Body of pancreas (tissue), 4 donors: ENCODE results near the gene RAMP3. TPM values are rescaled to one million over a fixed set of nuclear protein-coding genes. Genes with fewer than 3 reads are reported as not detected.

ENCODE experiments used
- ATAC-seq: fragments of 150-250 bp; one replicate; pipeline ENCODE4 v1.9.1; 2016
- DNase-seq, 4 donors: peaks; one replicate each; pipeline ENCODE4 v3.0.0-alpha.2; 2019
- H3K27ac ChIP-seq, 4 donors: fragments of 200-600 bp; sonication (generic); 1 replicate in 3 of 4; 2 replicates in 1 of 4; pipeline versions ENCODE4 v1.5.1 to v1.6.1; 2016 to 2019; ENCODE audit warnings: mild to moderate bottlenecking in 1 of 4, mixed read lengths in 1 of 4, moderate library complexity in 1 of 4
- H3K27me3 ChIP-seq, 2 donors: fragments of 200-600 bp; sonication (generic); one replicate each; pipeline ENCODE4 v1.6.0; 2016; ENCODE audit warnings: mild to moderate bottlenecking in 1 of 2
- H3K36me3 ChIP-seq, 2 donors: fragments of 200-600 bp; sonication (generic); replicated peaks in 1 of 2; 2 replicates each; pipeline ENCODE4 v1.5.1; 2016; ENCODE audit warnings: low read depth in 2 of 2; ENCODE audit not compliant: insufficient read depth in 1 of 2
- H3K4me1 ChIP-seq: fragments of 200-600 bp; sonication (generic); one replicate; pipeline ENCODE4 v1.6.0; 2016
- H3K4me3 ChIP-seq, 2 donors: fragments of 200-600 bp; sonication (generic); 1 replicate in 1 of 2; 2 replicates in 1 of 2; pipeline ENCODE4 v1.5.1; 2016 to 2019
- H3K9me3 ChIP-seq, 3 donors: fragments of 200-600 bp; sonication (generic); 1 replicate in 2 of 3; 2 replicates in 1 of 3; pipeline ENCODE4 v1.5.1; 2016
- POLR2A ChIP-seq, 3 donors: fragments of 450-650 bp; IDR thresholded peaks; one replicate each; pipeline ENCODE4 v1.6.1; 2016; ENCODE audit warnings: antibody characterized with exemption in 3 of 3, mild to moderate bottlenecking in 2 of 3
- WGBS, 2 donors: methylation state at CpG; one replicate each; pipeline ENCODE4 v1.1.5; 2017; 5-methylcytosine and 5-hydroxymethylcytosine counted together
- intact Hi-C: fragments of 100-400 bp; cut with DNase I; formaldehyde crosslinking; loops from one replicate; pipeline ENCODE4 v1.15.1; 2023
- total RNA-seq, 2 donors: library from RNA; depleted of rRNA; stranded (reverse); fragments of >200 nt; gene quantifications; one replicate each; pipeline ENCODE4 v1.1.0, GENCODE V29; 2016
- TF ChIP-seq, protein P1 (sequence below), 7 experiments: fragments of 450-650 bp in 4 of 7; fragments of 200-600 bp in 3 of 7; sonication (generic) in 3 of 7; IDR thresholded peaks; one replicate each; pipeline ENCODE4 v1.5.1; 2016 to 2019; ENCODE audit warnings: antibody characterized with exemption in 7 of 7

The RAMP3 gene
- total RNA-seq, 2 donors from 2014 or later, result 14.0 to 23.1 TPM

DNA sequence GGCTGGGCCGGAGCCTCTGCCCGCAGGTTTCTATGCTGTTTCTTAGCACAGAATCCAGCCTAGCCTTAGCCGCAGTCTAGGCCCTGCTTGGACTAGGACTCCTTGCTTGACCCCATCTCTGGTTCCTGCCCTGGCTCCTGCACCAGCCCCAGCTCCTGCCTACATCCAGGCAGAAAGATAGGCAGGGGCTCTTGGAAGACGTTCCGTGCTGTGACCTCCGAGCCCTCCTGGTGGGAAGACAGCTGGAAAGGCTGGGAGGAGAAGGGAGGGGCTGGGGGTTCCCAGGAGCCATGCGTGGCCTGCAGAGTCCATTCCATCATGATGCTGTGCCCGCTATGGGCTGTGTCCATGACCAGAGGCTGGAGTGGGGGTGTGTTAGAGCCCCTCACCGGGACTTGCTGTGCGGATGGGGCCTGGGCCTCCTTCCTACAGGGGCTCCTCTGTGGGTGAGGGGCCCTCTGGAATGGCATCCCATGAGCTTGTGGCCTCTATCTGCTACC lies 26.2 kb downstream of the RAMP3 start:
- no peaks in the 10 kb centered on the region for H3K27me3 ChIP-seq
- WGBS, 2 donors, result 82 to 85% methylated on average over 7 to 10 of the region's 10 CpGs
- intact Hi-C loops, result no loop called here
- ATAC-seq (no peak), DNase-seq (peak in 1 of 4 donors; percentile 2)
- H3K27ac ChIP-seq, result no peak overlapping the region
- H3K9me3 ChIP-seq, result no peaks in the 10 kb centered on the region
- no peak overlapping the region for H3K4me3 ChIP-seq
- no peak for TF ChIP-seq POLR2A (IDR thresholded peaks at IDR 0.05)
- TF ChIP-seq, protein P1, sequence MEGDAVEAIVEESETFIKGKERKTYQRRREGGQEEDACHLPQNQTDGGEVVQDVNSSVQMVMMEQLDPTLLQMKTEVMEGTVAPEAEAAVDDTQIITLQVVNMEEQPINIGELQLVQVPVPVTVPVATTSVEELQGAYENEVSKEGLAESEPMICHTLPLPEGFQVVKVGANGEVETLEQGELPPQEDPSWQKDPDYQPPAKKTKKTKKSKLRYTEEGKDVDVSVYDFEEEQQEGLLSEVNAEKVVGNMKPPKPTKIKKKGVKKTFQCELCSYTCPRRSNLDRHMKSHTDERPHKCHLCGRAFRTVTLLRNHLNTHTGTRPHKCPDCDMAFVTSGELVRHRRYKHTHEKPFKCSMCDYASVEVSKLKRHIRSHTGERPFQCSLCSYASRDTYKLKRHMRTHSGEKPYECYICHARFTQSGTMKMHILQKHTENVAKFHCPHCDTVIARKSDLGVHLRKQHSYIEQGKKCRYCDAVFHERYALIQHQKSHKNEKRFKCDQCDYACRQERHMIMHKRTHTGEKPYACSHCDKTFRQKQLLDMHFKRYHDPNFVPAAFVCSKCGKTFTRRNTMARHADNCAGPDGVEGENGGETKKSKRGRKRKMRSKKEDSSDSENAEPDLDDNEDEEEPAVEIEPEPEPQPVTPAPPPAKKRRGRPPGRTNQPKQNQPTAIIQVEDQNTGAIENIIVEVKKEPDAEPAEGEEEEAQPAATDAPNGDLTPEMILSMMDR (IDR thresholded peaks at IDR 0.05), result no peak
- H3K4me1 ChIP-seq, result no peaks in the 10 kb centered on the region
- no peaks in the 10 kb centered on the region for H3K36me3 ChIP-seq

DNA sequence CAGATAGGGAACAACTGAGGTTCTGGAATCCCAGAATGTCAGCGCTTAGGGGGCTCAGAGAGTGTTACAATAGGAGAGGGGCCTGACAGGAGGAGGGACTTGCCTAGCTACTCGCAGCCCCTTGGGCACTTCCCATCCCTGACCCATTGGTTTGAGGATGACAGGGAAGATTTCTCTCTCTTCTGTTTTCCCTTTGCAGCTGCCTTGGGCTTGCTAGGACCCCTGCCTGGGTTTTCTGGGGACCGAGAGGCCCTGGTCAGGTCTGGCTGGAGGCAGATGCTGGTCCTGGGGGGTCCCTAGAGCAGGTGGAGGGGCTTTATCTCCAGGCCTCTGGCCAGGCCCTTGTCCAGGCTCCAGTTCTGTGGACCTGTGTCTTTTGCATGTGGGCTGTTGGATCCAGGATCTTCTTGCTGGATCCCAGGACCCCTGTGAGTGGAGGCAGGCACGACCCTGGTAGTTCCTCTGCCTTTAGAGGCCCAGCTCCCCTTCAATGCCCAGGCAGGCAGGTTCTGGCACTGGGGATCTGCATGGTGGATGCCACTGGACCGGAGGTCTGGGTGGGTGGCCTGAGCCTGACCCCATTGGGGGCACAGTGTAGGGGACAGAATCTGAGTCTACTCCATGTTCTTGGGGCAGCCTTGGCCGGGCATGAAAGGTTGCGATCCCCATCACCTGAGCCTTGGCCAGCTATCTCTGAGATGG lies 26.9 kb downstream of the RAMP3 start:
- Histone ChIP-seq H3K27ac (no peak overlapping the region), H3K36me3 (no peaks in the 10 kb centered on the region), H3K4me1 (no peaks in the 10 kb centered on the region), H3K4me3 (no peak overlapping the region), H3K9me3 (no peaks in the 10 kb centered on the region), H3K27me3 (no peaks in the 10 kb centered on the region)
- 65 to 77% methylated on average over 3 to 7 of the region's 7 CpGs for WGBS, 2 donors
- ATAC-seq (no peak), DNase-seq (peak in 1 of 4 donors; percentile 4)
- TF ChIP-seq POLR2A (IDR thresholded peaks at IDR 0.05), result no peak
- TF ChIP-seq, protein P1 (IDR thresholded peaks at IDR 0.05), result no peak
- intact Hi-C loops, result no loop called here

DNA sequence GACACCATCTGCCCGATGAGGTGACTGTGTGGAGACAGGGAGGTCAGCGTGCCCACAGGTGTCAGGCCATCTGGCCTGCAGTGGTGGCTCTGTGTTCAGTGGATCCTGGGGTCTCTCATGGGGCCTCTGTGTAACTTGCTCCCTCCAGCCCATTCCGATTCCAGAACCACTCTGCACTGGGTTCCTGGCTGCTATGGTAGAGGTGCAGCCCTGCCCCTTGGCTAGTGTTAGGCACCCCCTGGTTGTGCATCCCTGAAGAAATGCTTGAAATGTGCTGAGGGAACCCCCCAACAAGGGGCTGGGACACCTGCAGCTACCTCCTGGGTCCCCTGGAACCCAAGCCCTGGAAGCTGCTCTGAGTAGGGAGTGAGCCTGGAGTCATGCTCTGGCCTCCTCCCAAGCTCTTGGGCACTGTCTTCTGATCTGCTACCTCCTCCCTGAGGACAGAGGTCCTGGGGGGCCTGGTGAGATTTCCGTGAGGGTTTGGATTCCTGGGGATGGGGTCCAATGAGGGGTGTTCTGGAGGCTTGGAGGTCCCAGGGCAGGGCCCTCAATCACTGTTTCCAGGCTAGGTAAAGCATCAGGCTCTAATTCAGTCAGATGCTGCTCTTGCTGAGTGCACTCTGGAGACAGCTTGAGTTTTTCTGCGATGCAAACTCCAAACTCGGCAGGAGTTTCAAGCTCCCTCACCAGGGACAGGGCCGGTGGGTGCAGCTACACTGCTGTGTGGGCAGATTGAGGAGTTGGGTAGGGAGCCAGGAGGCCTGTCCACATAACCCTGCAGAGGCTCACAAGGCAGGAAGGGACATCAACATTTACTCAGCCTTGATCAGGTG lies 27.7 kb downstream of the RAMP3 start:
- H3K4me3 ChIP-seq, result no peak overlapping the region

DNA sequence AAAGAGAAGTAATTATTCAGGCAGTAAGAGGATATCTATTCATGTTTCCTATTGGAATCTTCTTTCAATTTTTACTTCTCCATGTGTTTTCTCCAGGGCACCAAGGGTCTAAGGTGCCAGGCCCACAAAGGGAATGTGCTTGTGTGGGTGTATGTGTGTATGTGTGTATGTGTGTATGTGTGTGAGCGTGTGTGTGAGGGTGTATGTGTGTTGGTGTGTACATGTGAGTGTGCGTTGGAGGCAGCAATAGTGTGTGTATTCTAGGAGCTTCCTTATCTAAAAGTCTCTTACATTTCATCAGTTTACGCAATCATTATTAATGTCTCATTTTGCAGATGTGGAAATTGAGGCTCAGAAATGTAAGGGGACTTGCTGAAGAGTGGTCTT lies 28.3 kb downstream of the RAMP3 start:
- TF ChIP-seq, protein P1 (IDR thresholded peaks at IDR 0.05), result no peak
- TF ChIP-seq POLR2A (IDR thresholded peaks at IDR 0.05), result no peak
- H3K27me3 ChIP-seq, result no peaks in the 10 kb centered on the region
- WGBS, 2 donors, result 81 to 82% methylated on average over 3 of the region's 3 CpGs
- no peak for DNase-seq
- intact Hi-C loops, result no loop called here
- ATAC-seq, result no peak
- no peak overlapping the region for H3K27ac ChIP-seq
- H3K4me3 ChIP-seq, result no peak overlapping the region
- H3K4me1 ChIP-seq, result no peaks in the 10 kb centered on the region
- no peaks in the 10 kb centered on the region for H3K9me3 ChIP-seq
- no peaks in the 10 kb centered on the region for H3K36me3 ChIP-seq

More for the DNA sequence above, 27.7 kb downstream of the RAMP3 start:
- TF ChIP-seq POLR2A (IDR thresholded peaks at IDR 0.05), result no peak
- TF ChIP-seq, protein P1 (IDR thresholded peaks at IDR 0.05), result no peak
- H3K27me3 ChIP-seq, result no peaks in the 10 kb centered on the region
- H3K9me3 ChIP-seq, result no peaks in the 10 kb centered on the region
- H3K4me1 ChIP-seq, result no peaks in the 10 kb centered on the region
- intact Hi-C loops, result no loop called here
- H3K27ac ChIP-seq, result no peak overlapping the region
- H3K36me3 ChIP-seq, result no peaks in the 10 kb centered on the region
- WGBS, 2 donors, result 53 to 59% methylated on average over 5 to 7 of the region's 7 CpGs
- DNase-seq, result no peak
- no peak for ATAC-seq
